Ovary (tissue), 3 donors: Measurements from ENCODE around the gene IFNG-AS1.

Source experiments
- CTCF ChIP-seq, 3 donors: fragments of 450-650 bp in 2 of 3; fragments of 200-600 bp in 1 of 3; IDR thresholded peaks; one replicate each; pipeline versions ENCODE4 v1.5.1 to v1.8.0; 2016 to 2022; ENCODE audit warnings: antibody characterized with exemption in 3 of 3, mild to moderate bottlenecking in 1 of 3
- POLR2A ChIP-seq: fragments of 450-650 bp; IDR thresholded peaks from one replicate; pipeline ENCODE4 v1.6.1; 2017; ENCODE audit warnings: antibody characterized with exemption, mild to moderate bottlenecking, moderate library complexity
- donor health status: DM: no; HTN: no; CAD: no.

DNA sequence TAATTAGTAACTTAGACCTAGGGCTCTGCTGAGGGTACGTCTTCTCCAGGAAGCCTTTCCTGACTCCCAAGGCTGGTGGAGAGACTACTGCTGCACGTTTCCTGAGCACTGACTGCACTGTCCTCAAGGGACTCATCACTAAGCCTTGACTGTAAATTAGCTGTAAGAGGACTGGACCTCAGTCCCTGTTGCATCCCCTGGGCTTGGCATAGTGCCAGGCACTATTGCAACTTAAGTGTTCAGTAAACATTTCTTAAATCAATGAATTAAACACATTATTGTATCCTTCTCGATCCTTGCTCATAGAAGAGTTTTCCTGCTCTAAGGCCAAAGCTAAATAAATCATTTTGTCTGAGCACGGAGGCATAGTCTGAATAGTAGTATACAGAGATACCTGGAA, 31.9 kb upstream of the IFNG-AS1 start:
- TF ChIP-seq CTCF (IDR thresholded peaks at IDR 0.05) = no peak
- TF ChIP-seq POLR2A = no peak
